M059J (cell line): ENCODE measurements around the gene CDY2B. TPM values are rescaled to one million over a fixed set of nuclear protein-coding genes. Genes with fewer than 3 reads are reported as not detected.
"Not testable (repeated sequence)": the region's sequence is repeated elsewhere in the genome, so short reads cannot be mapped to it uniquely, and the experiment has no call there.

ENCODE experiments used
- DNase-seq: peaks from one replicate; pipeline ENCODE4 v3.0.0-alpha.2; 2012; ENCODE audit warnings: low read depth
- total RNA-seq: library from RNA; depleted of rRNA; stranded (reverse); fragments of >200 nt; shearing (Covaris generic); gene quantifications from 2 replicates; pipeline ENCODE4 v1.2.3, GENCODE V29; 2014; rRNA removed

Gene CDY2B
- total RNA-seq: not detected in 2 replicates

DNA sequence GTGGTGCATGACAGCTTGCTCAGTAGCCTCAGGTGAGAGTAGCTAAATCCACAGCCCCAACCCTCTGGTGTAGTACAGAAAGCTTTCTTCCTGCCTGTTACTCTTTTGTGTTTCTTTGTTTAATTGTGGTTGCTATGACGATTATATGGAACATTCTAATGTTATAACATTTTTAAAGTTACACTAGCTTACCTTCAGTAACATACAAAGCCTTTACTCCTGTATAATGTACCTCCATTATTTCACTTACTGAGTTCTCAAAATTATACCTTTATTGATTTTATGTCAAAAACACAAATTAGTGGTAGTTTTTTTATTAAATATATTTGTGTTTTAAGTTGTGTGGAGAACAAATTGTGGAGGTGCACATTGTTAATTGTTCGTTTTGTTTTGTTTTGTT lies at the start of gene CDY2B:
Gene CDY2B (minus strand): TSS at position 101 of the 400 bp plus-strand sequence. CDS start 328 bp downstream, outside the sequence.
- not testable (repeated sequence) for DNase-seq

GRCh38 chrY:17908009-17908408 lies 28.0 kb upstream of the CDY2B start:
- not testable (repeated sequence) for DNase-seq

DNA sequence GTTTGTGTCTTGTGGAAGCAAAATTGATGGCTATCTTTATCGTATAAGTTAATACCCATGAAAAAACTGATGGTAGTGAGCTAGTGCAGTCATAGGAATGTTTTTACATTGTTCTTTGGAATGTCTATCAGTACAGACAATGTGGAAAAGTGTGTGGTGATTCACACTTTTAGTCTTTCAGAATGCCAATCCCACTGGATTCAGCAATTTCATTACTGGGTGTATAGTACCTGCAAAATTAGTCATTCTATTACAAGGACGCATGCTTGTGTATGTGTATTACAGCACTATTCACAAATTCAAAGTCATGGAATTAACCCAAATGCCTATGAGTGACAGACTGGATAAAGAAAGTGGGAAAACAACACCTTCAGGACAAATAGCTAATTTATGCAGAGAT lies 27.3 kb upstream of the CDY2B start:
- not testable (repeated sequence) for DNase-seq

GRCh38 chrY:17881697-17882096 lies 1.7 kb upstream of the CDY2B start:
- DNase-seq: not testable (repeated sequence)

DNA sequence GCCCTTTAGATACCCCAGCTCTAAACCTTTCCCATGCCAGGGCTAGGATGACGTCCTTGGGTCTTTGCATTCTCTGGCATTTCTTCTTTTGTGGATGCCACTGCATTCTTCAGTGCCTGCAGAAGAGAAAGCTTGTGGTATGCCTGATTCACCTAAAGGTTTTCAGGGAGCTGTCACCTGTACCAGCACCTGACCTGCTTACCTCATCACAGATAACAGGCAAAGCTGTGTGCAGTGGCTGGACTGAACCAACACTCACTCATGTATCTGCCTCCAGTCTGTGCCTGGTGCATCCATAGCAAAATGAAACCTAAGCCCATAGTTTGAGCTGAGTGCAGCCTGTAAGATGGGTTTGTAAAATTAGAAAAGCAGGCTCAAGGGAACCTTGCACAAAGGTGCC lies 3.3 kb downstream of the CDY2B start:
- DNase-seq: not testable (repeated sequence)

DNA sequence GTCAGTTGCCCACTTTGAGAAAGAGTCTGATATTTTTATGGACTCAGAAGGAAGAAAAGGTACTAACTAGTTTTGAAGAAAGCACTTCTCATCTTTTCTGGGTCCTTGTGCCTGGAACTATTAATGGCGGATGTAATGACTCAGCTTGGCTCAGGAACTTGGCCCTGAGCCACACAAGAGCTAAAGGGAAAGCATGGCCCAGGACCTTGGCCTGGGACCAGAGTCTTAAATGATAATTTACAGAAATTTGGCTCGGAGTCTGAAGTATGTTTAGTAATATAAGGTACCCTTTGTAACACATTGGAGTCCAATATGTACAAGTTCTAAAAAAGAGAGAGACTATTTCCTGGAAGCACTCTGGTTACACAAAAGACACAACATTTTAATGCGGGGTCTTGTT lies 4.6 kb downstream of the CDY2B start:
- not testable (repeated sequence) for DNase-seq

DNA sequence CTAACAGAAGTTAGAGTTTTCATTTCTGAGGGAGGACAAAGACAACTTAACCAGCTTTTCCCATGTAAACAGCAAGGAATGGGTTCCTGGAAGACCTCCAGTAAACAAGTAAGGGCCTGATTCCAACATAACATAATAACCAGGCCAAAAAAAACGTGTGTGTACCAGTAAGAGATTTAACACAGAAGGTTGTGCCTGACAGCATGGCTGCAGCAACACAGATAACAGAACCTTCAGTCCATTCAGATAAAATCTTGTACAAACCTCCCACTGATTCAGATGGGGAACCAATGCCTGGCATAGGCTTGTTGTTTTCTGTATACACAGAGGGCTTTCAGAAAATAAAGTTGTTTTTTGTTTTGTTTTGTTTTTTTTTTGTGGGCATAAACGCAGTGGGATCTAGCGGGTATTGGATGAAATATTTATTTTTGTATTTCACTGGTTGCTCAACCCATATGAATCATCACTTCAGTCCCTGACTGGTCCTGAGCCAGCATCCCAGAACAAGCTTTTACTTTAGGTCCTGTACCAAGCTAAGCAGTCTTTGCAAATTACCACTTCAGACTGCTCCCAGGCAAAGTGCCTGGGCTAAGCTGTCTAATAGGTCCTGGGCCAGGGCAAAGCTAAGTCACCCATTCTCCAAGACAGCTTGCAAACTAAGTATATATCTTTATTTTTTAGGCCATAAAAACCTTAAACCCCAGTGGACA lies 8.7 kb downstream of the CDY2B start:
- not testable (repeated sequence) for DNase-seq

DNA sequence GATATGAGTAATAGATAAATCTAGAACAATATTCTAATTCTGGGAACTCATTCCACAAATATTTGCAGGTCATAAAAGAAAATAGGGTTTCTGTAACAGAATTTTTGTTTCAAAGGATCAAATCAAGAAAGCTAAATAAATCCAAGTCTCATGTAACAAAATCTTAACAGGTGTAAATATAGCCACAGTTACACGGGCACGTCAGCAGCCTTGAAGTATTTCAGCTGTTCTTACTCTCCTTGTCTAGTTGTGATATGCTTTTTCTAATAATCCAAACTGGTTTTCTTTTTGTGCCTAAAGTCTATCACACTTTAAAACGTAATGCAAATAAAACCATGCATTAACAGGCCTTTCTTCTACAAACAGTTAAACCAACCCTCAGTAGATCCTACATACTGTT lies 9.3 kb downstream of the CDY2B start:
- DNase-seq: not testable (repeated sequence)

GRCh38 chrY:17867850-17868249 lies 12.2 kb downstream of the CDY2B start:
- DNase-seq: not testable (repeated sequence)

DNA sequence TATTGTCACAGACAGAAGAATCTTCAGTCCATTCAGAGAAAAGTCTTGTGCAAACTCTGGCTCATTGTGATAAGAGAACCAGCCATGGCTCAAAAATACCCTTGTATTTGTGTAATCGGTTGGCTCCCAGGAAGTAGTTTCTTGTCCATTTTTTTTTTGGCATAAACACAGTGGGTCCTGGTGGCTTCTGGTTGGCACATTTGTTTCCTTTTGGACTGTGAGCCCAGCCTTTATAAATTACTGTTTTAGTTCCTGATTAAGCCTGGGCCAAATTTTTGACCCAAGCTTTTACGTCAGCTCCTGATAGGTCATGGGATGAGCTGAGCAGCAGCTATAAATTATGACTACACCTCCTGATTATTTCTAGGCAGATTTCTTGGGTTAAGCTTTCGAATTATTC lies 19.4 kb downstream of the CDY2B start:
- DNase-seq: not testable (repeated sequence)

DNA sequence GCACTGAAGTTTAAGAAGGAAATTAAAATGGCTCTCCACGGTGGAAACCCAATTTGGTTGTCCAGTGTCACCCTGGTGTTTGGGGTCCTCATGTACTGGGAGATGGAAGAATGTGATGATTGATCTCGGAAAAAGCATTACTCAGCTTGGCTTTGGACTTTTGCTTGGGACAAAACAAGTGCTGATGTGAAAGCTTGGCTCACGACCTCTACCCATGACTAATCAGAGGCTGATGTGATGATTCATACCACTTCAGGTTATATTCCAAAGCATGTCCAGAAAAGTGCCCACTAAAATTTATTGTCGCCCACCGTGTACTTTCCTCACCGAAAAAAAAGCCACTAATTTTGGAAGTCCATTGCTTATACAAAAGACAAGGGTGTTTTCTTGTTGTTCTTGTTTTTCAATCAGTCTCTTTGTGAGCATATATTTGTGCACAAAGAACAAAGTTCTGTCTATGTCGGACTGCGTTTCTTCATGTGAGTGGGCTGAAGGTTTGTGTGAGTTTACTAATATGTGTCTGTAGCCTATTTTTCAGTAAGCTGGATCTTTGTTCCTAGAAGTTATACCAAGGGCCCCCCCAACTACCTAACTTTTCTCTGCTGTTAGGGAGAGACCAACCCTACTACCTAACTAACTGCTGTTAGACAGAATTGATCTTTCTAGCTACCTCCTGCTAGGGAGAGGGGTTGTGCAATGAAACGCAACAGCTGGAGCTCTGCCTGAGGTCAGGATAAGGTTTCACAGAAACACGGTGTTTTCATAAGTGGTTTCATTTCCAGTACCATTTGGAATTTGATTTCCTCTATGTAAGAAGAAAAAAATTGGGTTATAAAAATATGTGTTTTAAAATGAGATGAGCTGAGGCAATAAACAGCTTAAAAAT lies 22.8 kb downstream of the CDY2B start:
- not testable (repeated sequence) for DNase-seq

DNA sequence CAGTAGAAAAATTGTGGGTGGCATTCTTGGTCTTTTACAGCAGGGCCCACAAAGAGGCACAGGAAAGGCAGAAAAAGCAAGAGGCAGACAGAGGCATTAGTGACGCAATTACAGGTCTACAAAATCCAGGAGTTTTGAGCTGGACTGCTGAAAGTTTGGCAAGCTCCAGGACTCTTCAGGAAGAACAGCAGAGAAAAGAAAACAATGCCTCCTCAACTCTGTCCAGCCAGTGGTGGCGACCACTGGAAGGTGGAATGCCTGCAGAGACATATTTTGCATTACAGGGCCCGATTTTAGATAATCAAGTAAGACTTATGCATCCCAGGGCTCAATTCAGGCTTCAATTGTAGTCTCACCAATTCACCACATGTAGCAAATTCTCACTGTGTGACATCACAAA lies 23.5 kb downstream of the CDY2B start:
- DNase-seq: not testable (repeated sequence)

GRCh38 chrY:17849131-17849530 lies 30.9 kb downstream of the CDY2B start:
- not testable (repeated sequence) for DNase-seq

DNA sequence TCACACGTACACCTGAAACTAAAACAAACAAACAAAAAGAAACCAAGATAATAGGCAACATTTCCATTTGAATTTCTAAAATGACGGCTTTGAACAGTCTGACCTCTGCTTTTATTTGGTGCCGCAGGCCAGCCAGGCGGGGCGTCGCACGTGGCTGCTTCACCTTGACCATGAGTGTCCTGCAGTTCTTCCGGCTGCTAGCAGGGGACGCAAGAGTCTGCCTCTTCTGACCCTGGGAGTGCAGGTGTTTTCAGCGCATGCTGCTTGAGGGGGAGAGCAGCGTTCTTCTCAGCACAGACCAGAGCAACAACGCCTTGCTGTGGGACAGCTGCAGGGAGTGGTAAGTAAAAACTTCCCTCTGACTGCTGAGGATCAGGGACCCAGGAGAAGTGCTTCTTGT lies 47.9 kb downstream of the CDY2B start:
- DNase-seq: not testable (repeated sequence)

Other genes starting within 250 kb of the CDY2B start
- gene CDY2A, start 145.6 kb upstream of the CDY2B start, total RNA-seq: not detected in 2 replicates